PC-3 (cell line): ENCODE data around the gene SLC38A3. TPM values are rescaled to one million over a fixed set of nuclear protein-coding genes. Genes with fewer than 3 reads are reported as not detected.

ENCODE experiments used
- ATAC-seq: fragments of 200-7000 bp; cut with Tn5 transposase; 2 replicates; pipeline ENCODE4 v1.9.1; 2020; ENCODE audit warnings: mild to moderate bottlenecking, moderate library complexity
- BruUV-seq: library from RNA; stranded (reverse); fragments of 400-500 nt; replicated peaks from 2 replicates; lab custom pipeline; 2021; lab: Mats Ljungman, UMichigan
- CTCF ChIA-PET: fragments of 300-600 bp; sonication (Branson Sonifier 250); formaldehyde crosslinking; loops from one replicate; lab custom pipeline; 2022; ENCODE audit warnings: antibody characterized with exemption; lab: Charles Lee
- POLR2A ChIA-PET: fragments of 300-600 bp; sonication (Branson Sonifier 250); formaldehyde crosslinking; loops from one replicate; lab custom pipeline; 2022; ENCODE audit warnings: antibody characterized with exemption; ENCODE audit not compliant: unreplicated experiment; lab: Charles Lee
- DNase-seq: peaks from one replicate; pipeline ENCODE4 v3.0.0-alpha.2; 2015
- H2AFZ ChIP-seq: fragments of 300-600 bp; sonication (generic); 2 replicates; pipeline ENCODE4 v1.6.0; 2016; ENCODE audit warnings: antibody characterized with exemption, low read length
- H3F3A ChIP-seq: fragments of 300-600 bp; sonication (generic); one replicate; pipeline ENCODE4 v1.6.0; 2017; ENCODE audit warnings: antibody characterized with exemption, low read length, control low read depth, mild to moderate bottlenecking; ENCODE audit not compliant: unreplicated experiment
- H3K27ac ChIP-seq: fragments of 300-600 bp; sonication (generic); 2 replicates; pipeline ENCODE4 v1.5.1; 2016; ENCODE audit warnings: mild to moderate bottlenecking, low read length
- H3K27me3 ChIP-seq: fragments of 300-600 bp; sonication (generic); 2 replicates; pipeline ENCODE4 v1.6.1; 2016; ENCODE audit warnings: low read length, mixed read lengths
- H3K36me3 ChIP-seq: fragments of 300-600 bp; sonication (generic); 2 replicates; pipeline ENCODE4 v1.6.1; 2016; ENCODE audit warnings: low read depth, mixed run types, low read length, mixed read lengths
- H3K4me1 ChIP-seq: fragments of 300-600 bp; sonication (generic); 2 replicates; pipeline ENCODE4 v1.5.1; 2016; ENCODE audit warnings: low read length; ENCODE audit not compliant: insufficient read depth
- H3K4me2 ChIP-seq: fragments of 300-600 bp; sonication (generic); 2 replicates; pipeline ENCODE4 v1.6.0; 2016; ENCODE audit warnings: low read length
- H3K4me3 ChIP-seq: fragments of 300-600 bp; sonication (generic); 2 replicates; pipeline ENCODE4 v1.5.1; 2016; ENCODE audit warnings: mild to moderate bottlenecking, low read length, mixed read lengths
- H3K79me2 ChIP-seq: fragments of 300-600 bp; sonication (generic); 2 replicates; pipeline ENCODE4 v1.6.1; 2017; ENCODE audit warnings: low read length, mixed read lengths
- H3K9ac ChIP-seq: fragments of 300-600 bp; sonication (generic); 2 replicates; pipeline ENCODE4 v1.6.0; 2016; ENCODE audit warnings: mild to moderate bottlenecking, low read length
- H3K9me2 ChIP-seq: fragments of 300-600 bp; sonication (generic); replicated peaks from 2 replicates; pipeline ENCODE4 v1.6.1; 2016; ENCODE audit warnings: mixed run types, low read length, mixed read lengths
- H3K9me3 ChIP-seq: fragments of 300-600 bp; sonication (generic); 2 replicates; pipeline ENCODE4 v1.6.1; 2016; ENCODE audit warnings: low read length, mixed read lengths
- H4K20me1 ChIP-seq: fragments of 300-600 bp; sonication (generic); 2 replicates; pipeline ENCODE4 v1.6.1; 2016; ENCODE audit warnings: low read length, mixed read lengths
- EZH2 ChIP-seq: fragments of 300-600 bp; sonication (generic); IDR thresholded peaks from one replicate; pipeline ENCODE4 v1.6.1; 2017; ENCODE audit warnings: antibody characterized with exemption, mild to moderate bottlenecking, low read length; ENCODE audit not compliant: unreplicated experiment
- EZH2phosphoT487 ChIP-seq: fragments of 300-600 bp; sonication (generic); IDR thresholded peaks from 2 replicates; pipeline ENCODE4 v1.6.1; 2018; ENCODE audit warnings: mild to moderate bottlenecking, antibody characterized with exemption, low read length, borderline replicate concordance
- intact Hi-C: fragments of 100-400 bp; cut with micrococcal nuclease; formaldehyde crosslinking; loops from 2 replicates; pipeline ENCODE4 v1.9.0; 2023
- total RNA-seq: library from RNA; depleted of rRNA; stranded (reverse); fragments of >200 nt; gene quantifications from 2 replicates; pipeline ENCODE4 v1.2.3, GENCODE V29; 2014
- TF ChIP-seq, protein P1 (sequence below): fragments of 300-600 bp; sonication (generic); conservative IDR thresholded peaks from 2 replicates; pipeline ENCODE4 v1.5.1; 2017; ENCODE audit warnings: antibody characterized with exemption, low read depth, mild to moderate bottlenecking, low read length

SLC38A3 gene
- total RNA-seq, 1 experiment from 2014 or later: 3.3 TPM

DNA sequence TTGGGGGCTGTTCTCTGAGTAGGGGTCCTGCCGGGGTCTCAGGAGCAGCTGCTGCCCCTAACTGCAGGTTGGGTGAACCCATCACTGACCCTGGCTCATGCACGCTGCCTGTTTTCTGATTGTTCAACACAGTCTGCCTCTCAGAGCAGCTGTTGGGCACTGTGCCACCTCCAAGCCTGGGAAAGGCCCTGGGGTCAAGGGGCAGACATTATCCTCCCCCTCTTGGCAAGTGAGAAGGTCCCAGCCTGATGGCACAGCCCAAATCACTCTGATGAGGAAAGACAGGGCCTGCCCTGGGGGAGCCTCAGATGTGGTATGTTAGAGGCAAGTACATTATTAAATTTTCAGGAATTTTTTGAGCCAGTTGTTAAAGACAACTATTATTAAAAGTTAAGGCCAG, 27.7 kb upstream of the SLC38A3 start:
- POLR2A ChIA-PET: no interaction called here
- Histone ChIP-seq H3K9me2 (no peaks in the 10 kb centered on the region), H3K4me3 (no peak overlapping the region), H3F3A (no peaks in the 10 kb centered on the region), H3K4me1 (peaks cover 17% of the 10 kb centered on the region), H3K9ac (no peak overlapping the region), H3K36me3 (no peaks in the 10 kb centered on the region), H3K4me2 (no peak overlapping the region), H4K20me1 (no peaks in the 10 kb centered on the region), H3K27ac (no peak overlapping the region), H3K9me3 (no peaks in the 10 kb centered on the region), H3K27me3 (no peaks in the 10 kb centered on the region), H3K79me2 (no peaks in the 10 kb centered on the region), H2AFZ (no peak overlapping the region)
- no TSS peak for BruUV-seq
- CTCF ChIA-PET: no interaction called here
- DNase-seq: no peak
- no peak for TF ChIP-seq EZH2phosphoT487
- no peak for TF ChIP-seq EZH2
- TF ChIP-seq, protein P1, sequence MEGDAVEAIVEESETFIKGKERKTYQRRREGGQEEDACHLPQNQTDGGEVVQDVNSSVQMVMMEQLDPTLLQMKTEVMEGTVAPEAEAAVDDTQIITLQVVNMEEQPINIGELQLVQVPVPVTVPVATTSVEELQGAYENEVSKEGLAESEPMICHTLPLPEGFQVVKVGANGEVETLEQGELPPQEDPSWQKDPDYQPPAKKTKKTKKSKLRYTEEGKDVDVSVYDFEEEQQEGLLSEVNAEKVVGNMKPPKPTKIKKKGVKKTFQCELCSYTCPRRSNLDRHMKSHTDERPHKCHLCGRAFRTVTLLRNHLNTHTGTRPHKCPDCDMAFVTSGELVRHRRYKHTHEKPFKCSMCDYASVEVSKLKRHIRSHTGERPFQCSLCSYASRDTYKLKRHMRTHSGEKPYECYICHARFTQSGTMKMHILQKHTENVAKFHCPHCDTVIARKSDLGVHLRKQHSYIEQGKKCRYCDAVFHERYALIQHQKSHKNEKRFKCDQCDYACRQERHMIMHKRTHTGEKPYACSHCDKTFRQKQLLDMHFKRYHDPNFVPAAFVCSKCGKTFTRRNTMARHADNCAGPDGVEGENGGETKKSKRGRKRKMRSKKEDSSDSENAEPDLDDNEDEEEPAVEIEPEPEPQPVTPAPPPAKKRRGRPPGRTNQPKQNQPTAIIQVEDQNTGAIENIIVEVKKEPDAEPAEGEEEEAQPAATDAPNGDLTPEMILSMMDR: no peak
- intact Hi-C loops: no loop called here
- ATAC-seq: no peak

DNA sequence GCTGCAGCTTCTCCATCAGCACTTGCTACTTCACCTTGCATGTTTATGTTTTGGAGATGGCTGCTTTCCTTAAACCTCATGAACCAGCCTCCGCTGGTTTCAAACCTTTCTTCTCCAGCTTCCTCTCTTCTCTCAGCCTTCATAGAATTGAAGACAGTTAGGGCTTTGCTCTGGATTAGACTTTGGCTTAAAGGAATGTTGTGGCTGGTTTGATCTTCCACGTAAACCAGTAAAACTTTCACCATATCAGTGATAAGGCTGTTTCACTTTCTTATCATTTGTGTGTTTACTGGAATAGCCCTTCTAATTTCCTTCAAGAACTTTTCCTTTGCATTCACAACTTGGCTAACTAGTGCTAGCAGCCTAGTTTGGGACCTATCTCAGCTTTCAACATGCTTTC, 25.4 kb upstream of the SLC38A3 start:
- H2AFZ ChIP-seq: no peak overlapping the region
- H3K9me2 ChIP-seq: no peaks in the 10 kb centered on the region
- H3K27me3 ChIP-seq: no peaks in the 10 kb centered on the region
- no TSS peak for BruUV-seq
- H3F3A ChIP-seq: no peaks in the 10 kb centered on the region
- no peak overlapping the region for H3K4me2 ChIP-seq
- TF ChIP-seq EZH2: no peak
- TF ChIP-seq, protein P1: no peak
- no peak for TF ChIP-seq EZH2phosphoT487
- H3K27ac ChIP-seq: no peak overlapping the region
- ChIA-PET POLR2A (no interaction called here), CTCF (no interaction called here)
- H3K4me1 ChIP-seq: peaks cover 14% of the 10 kb centered on the region; the same call in 1 of the 2 replicates
- H3K36me3 ChIP-seq: no peaks in the 10 kb centered on the region
- no peaks in the 10 kb centered on the region for H3K9me3 ChIP-seq
- DNase-seq (no peak), ATAC-seq (no peak)
- intact Hi-C loops: no loop called here
- H3K79me2 ChIP-seq: no peaks in the 10 kb centered on the region
- no peak overlapping the region for H3K9ac ChIP-seq
- no peak overlapping the region for H3K4me3 ChIP-seq
- H4K20me1 ChIP-seq: no peaks in the 10 kb centered on the region

GRCh38 chr3:50181985-50182384, 23.1 kb upstream of the SLC38A3 start:
- Histone ChIP-seq H3K36me3 (0 out of 2 replicates have a peak, but pooled peaks cover 5% of the 10 kb centered on the region), H2AFZ (no peak overlapping the region), H3K4me2 (no peak overlapping the region), H3K4me3 (no peak overlapping the region), H3K79me2 (no peaks in the 10 kb centered on the region), H4K20me1 (no peaks in the 10 kb centered on the region), H3K27me3 (no peaks in the 10 kb centered on the region), H3K9ac (no peak overlapping the region), H3K9me2 (no peaks in the 10 kb centered on the region), H3K9me3 (no peaks in the 10 kb centered on the region), H3F3A (no peaks in the 10 kb centered on the region), H3K4me1 (peaks cover 6% of the 10 kb centered on the region; the same call in 1 of the 2 replicates), H3K27ac (no peak overlapping the region)
- no TSS peak for BruUV-seq
- DNase-seq: no peak
- TF ChIP-seq, protein P1: no peak
- TF ChIP-seq EZH2 (no peak), EZH2phosphoT487 (no peak)
- ChIA-PET POLR2A (interaction anchor here (0.6 kb wide), 1 partner anchor 157 kb away, joined by 28 read pairs; no protein-coding TSS in a partner anchor), CTCF (no interaction called here)
- intact Hi-C loops: no loop called here
- no peak for ATAC-seq
